Stimulated activated CD8-positive, alpha-beta memory T cell treated with anti-CD3 and anti-CD28 coated beads, Interleukin-4, amount 100 ng/mL, for 4 hours (primary cell): ENCODE data around the gene ADAP1.

Source experiments
- DNase-seq, 2 donors: peaks; one replicate each; pipeline ENCODE4 v3.0.0-alpha.2; 2020; ENCODE audit warnings: low read depth in 2 of 2, low spot score in 1 of 2

Gene ADAP1

GRCh38 chr7:910441-910861 lies 44.0 kb downstream of the ADAP1 start:
- no peak for DNase-seq

GRCh38 chr7:909358-910329 lies 44.8 kb downstream of the ADAP1 start:
- DNase-seq = no peak

GRCh38 chr7:908591-909357 lies 45.7 kb downstream of the ADAP1 start:
- DNase-seq = peak in 1 of 2 donors; percentile 53

- no peak for DNase-seq
Observed at GRCh38 chr7:908159-908581, 46.3 kb downstream of the ADAP1 start.

- no peak for DNase-seq
Observed at GRCh38 chr7:907158-907980, 47.1 kb downstream of the ADAP1 start.

- DNase-seq = no peak
Observed at GRCh38 chr7:906776-907157, 47.7 kb downstream of the ADAP1 start.

- DNase-seq = no peak
Observed at GRCh38 chr7:904847-905246, 49.6 kb downstream of the ADAP1 start.

GRCh38 chr7:903921-904755 lies 50.3 kb downstream of the ADAP1 start:
- no peak for DNase-seq

GRCh38 chr7:902996-903395 lies 51.5 kb downstream of the ADAP1 start:
- no peak for DNase-seq

GRCh38 chr7:901388-902154 lies 52.9 kb downstream of the ADAP1 start:
- no peak for DNase-seq

- no peak for DNase-seq
Observed at GRCh38 chr7:901041-901387, 53.5 kb downstream of the ADAP1 start.

- no peak for DNase-seq
Observed at GRCh38 chr7:900331-901040, 54.0 kb downstream of the ADAP1 start.

- DNase-seq = no peak
Observed at GRCh38 chr7:899806-900205, 54.7 kb downstream of the ADAP1 start.

GRCh38 chr7:898855-899681 lies 55.4 kb downstream of the ADAP1 start:
- no peak for DNase-seq

- no peak for DNase-seq
Observed at GRCh38 chr7:898460-898854, 56.0 kb downstream of the ADAP1 start.

- DNase-seq = no peak
Observed at GRCh38 chr7:897771-898376, 56.6 kb downstream of the ADAP1 start.

GRCh38 chr7:897086-897485 lies 57.4 kb downstream of the ADAP1 start:
- no peak for DNase-seq
